Body of pancreas (tissue), 4 donors: ENCODE results near the gene SLC17A3.

Experiments used
- POLR2A ChIP-seq, 3 donors: fragments of 450-650 bp; IDR thresholded peaks; one replicate each; pipeline ENCODE4 v1.6.1; 2016; ENCODE audit warnings: antibody characterized with exemption in 3 of 3, mild to moderate bottlenecking in 2 of 3
- TF ChIP-seq, protein P1 (sequence below), 7 experiments: fragments of 450-650 bp in 4 of 7; fragments of 200-600 bp in 3 of 7; sonication (generic) in 3 of 7; IDR thresholded peaks; one replicate each; pipeline ENCODE4 v1.5.1; 2016 to 2019; ENCODE audit warnings: antibody characterized with exemption in 7 of 7

DNA sequence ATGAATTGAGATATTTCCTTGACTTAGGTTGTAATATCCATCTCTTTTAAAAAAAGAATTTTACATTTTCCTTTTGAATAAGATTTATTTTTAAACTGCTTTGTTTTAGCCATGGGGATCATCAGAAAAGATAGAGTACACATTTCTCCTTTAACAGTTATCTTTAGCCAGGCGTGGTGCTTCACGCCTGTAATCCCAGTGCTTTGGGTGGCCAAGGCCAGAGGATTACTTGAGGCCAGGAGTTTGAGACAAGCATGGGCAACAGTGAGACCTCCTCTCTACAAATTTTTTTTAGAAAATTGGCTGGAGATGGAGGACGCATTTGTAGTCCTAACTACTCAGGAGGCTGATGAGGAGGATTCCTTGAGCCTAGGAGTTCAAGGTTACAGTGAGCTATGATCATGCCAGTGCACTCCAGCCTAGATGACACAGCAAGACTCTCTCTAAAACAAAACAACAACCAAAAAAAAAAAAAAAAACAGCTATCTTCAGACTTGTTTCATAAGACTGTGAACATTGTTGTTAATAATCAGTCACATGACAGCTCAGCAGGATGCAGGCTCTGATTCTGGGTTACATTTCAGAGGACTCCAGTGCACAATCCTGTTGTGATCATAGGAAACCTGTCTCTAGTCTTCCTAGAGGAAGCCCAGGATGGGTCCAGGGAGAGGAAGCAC lies 2.0 kb upstream of the SLC17A3 start:
- no peak for TF ChIP-seq POLR2A (IDR thresholded peaks at IDR 0.05)
- TF ChIP-seq, protein P1, sequence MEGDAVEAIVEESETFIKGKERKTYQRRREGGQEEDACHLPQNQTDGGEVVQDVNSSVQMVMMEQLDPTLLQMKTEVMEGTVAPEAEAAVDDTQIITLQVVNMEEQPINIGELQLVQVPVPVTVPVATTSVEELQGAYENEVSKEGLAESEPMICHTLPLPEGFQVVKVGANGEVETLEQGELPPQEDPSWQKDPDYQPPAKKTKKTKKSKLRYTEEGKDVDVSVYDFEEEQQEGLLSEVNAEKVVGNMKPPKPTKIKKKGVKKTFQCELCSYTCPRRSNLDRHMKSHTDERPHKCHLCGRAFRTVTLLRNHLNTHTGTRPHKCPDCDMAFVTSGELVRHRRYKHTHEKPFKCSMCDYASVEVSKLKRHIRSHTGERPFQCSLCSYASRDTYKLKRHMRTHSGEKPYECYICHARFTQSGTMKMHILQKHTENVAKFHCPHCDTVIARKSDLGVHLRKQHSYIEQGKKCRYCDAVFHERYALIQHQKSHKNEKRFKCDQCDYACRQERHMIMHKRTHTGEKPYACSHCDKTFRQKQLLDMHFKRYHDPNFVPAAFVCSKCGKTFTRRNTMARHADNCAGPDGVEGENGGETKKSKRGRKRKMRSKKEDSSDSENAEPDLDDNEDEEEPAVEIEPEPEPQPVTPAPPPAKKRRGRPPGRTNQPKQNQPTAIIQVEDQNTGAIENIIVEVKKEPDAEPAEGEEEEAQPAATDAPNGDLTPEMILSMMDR (IDR thresholded peaks at IDR 0.05): no peak
